ENCODE data around the gene TRA2A.

Gene TRA2A

GRCh38 chr7:23474829-23475575, 56.8 kb downstream of the TRA2A start:
- Histone ChIP-seq H3K9ac (ENCODE audit: low read depth, low read length) (peak overlapping the region; percentile 90), H3K27me3 (ENCODE audit: control insufficient read depth, insufficient read depth, low read length) (no peaks in the 10 kb centered on the region), H3K9me3 (ENCODE audit: control insufficient read depth, insufficient read depth, low read length) (no peaks in the 10 kb centered on the region), H3K4me3 (ENCODE audit: low read depth, low read length) (peak overlapping the region; percentile 79), H3K36me3 (ENCODE audit: control insufficient read depth, insufficient read depth, low read length) (no peaks in the 10 kb centered on the region), H3K4me1 (ENCODE audit: control insufficient read depth, insufficient read depth, low read length) (peaks cover 3% of the 10 kb centered on the region)

DNA sequence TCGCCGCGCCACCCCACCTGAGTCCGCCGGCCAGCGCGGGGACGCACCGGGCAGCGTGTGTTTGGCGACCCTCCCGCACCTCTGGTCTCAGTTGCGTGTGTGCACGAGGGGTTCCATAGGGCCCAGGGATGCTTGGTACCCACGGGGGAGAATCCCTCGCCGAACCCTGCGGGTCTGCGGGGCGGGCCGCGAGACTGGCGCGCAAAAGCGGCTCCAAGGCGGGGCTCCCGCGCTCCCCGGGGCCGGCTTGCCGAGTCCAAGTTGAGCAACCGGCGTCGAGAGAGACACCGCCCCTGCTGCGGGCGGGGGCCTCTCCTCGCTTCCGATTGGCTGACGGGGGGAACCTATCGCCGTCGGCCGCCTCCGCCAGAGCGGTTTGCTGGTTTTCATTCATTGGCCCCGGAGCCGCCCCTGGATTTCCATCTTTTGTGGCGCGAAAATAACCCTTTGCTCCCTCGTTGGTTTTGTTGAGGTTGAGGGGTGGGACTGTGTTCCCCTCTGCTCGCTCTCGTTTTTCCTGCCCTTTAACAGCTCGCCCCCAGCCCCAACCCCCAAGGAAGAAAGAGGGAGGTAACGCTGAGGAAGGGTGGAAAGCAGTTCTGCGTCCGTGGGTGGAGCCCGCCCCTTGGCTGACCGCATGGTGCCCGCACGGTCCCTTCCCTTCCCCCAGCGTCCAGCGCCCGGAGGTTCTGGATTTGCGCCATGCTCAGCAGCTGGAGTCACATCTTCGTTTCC, 57.5 kb downstream of the TRA2A start:
- no peaks in the 10 kb centered on the region for H3K36me3 ChIP-seq (ENCODE audit: control insufficient read depth, insufficient read depth, low read length)
- no peaks in the 10 kb centered on the region for H3K9me3 ChIP-seq (ENCODE audit: control insufficient read depth, insufficient read depth, low read length)
- H3K9ac ChIP-seq (ENCODE audit: low read depth, low read length): peak overlapping the region; percentile 90
- peaks cover 3% of the 10 kb centered on the region for H3K4me1 ChIP-seq (ENCODE audit: control insufficient read depth, insufficient read depth, low read length)
- H3K4me3 ChIP-seq (ENCODE audit: low read depth, low read length): peak overlapping the region; percentile 79
- no peaks in the 10 kb centered on the region for H3K27me3 ChIP-seq (ENCODE audit: control insufficient read depth, insufficient read depth, low read length)

DNA sequence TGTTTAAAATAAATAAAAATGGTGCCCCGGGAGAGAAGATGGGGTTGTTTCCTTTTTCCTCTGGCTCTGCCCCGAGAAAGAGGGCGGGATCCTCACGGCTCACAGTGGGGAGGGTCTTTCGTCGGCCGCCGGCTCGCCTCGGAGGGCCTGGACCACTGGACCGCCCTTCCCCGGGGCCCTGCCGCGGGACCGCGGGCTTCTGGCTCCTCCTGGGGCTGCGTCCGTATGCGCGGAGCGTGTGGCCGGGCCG, 58.0 kb downstream of the TRA2A start:
- Histone ChIP-seq H3K9ac (ENCODE audit: low read depth, low read length) (peak overlapping the region; percentile 82), H3K9me3 (ENCODE audit: control insufficient read depth, insufficient read depth, low read length) (no peaks in the 10 kb centered on the region), H3K4me3 (ENCODE audit: low read depth, low read length) (peak overlapping the region; percentile 71), H3K4me1 (ENCODE audit: control insufficient read depth, insufficient read depth, low read length) (peaks cover 3% of the 10 kb centered on the region), H3K36me3 (ENCODE audit: control insufficient read depth, insufficient read depth, low read length) (no peaks in the 10 kb centered on the region), H3K27me3 (ENCODE audit: control insufficient read depth, insufficient read depth, low read length) (no peaks in the 10 kb centered on the region)

DNA sequence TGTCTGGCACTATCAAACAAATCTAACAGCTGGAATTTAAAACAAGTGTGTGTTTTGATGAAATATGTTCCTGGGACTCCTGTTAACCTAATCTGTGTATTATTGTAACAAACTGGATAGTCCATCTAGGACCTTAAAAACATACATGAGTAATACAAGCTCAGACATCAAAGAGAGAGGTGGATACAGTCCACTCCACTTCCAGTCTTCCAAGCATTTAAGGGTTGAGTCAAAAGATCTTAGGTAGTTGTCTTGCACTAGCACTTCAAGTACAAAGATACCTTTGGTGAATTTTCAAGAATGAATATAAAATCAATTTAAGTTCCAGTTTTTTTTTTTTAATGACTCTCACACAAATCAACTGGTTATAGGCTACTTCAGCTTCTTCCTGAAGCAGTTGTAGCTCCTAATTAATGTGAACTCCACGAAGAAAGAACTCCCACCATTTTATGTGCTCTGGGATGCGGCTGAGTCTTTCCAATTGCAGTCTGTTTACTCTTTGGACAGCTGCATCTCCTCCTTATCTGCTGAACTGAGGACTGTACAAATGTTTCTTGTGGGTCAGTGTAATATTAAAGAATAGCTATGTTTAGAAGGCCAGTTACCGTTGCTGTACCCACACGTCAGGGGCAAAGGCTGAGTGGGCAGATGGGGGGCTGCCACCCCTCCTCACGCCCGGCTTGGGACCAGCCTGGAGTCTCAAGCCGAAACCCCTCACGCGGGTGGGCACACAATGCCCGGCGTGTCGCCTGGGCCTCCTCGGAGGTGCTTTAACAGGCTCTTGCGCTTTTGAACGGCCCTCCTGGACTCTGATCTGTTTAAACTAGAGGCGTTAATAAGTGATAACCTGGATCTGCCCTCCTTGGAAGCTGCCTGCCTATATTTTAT, 58.6 kb downstream of the TRA2A start:
- Histone ChIP-seq H3K36me3 (ENCODE audit: control insufficient read depth, insufficient read depth, low read length) (no peaks in the 10 kb centered on the region), H3K4me3 (ENCODE audit: low read depth, low read length) (peak overlapping the region; percentile 71), H3K4me1 (ENCODE audit: control insufficient read depth, insufficient read depth, low read length) (peaks cover 3% of the 10 kb centered on the region), H3K27me3 (ENCODE audit: control insufficient read depth, insufficient read depth, low read length) (no peaks in the 10 kb centered on the region), H3K9ac (ENCODE audit: low read depth, low read length) (peak overlapping the region; percentile 82), H3K9me3 (ENCODE audit: control insufficient read depth, insufficient read depth, low read length) (no peaks in the 10 kb centered on the region)

DNA sequence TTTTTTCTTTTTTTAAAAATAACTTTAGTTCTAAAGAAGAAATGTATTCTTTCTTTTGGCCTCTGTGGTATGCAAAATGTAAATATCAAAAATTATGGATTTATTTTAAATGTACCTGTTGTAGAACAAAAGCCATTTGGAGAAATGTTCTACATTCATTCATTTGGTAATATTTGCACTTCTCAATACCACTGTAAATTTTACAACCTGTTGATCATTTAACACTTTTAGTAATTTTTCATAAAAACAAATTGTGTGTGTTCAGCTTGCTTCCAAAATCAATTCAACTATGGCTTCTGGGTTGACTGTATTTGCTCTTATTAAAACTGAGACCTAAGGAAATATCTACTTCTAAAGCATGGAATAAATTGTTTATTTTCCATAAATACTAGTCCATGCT, 59.2 kb downstream of the TRA2A start:
- Histone ChIP-seq H3K4me1 (ENCODE audit: control insufficient read depth, insufficient read depth, low read length) (peaks cover 3% of the 10 kb centered on the region), H3K36me3 (ENCODE audit: control insufficient read depth, insufficient read depth, low read length) (no peaks in the 10 kb centered on the region), H3K27me3 (ENCODE audit: control insufficient read depth, insufficient read depth, low read length) (no peaks in the 10 kb centered on the region), H3K4me3 (ENCODE audit: low read depth, low read length) (peak overlapping the region; percentile 71), H3K9ac (ENCODE audit: low read depth, low read length) (peak overlapping the region; percentile 38), H3K9me3 (ENCODE audit: control insufficient read depth, insufficient read depth, low read length) (no peaks in the 10 kb centered on the region)

- H3K27me3 ChIP-seq (ENCODE audit: control insufficient read depth, insufficient read depth, low read length): no peaks in the 10 kb centered on the region
- no peaks in the 10 kb centered on the region for H3K36me3 ChIP-seq (ENCODE audit: control insufficient read depth, insufficient read depth, low read length)
- H3K4me3 ChIP-seq (ENCODE audit: low read depth, low read length): peak overlapping the region; percentile 71
- H3K9me3 ChIP-seq (ENCODE audit: control insufficient read depth, insufficient read depth, low read length): no peaks in the 10 kb centered on the region
- H3K9ac ChIP-seq (ENCODE audit: low read depth, low read length): peak overlapping the region; percentile 80
- H3K4me1 ChIP-seq (ENCODE audit: control insufficient read depth, insufficient read depth, low read length): peaks cover 3% of the 10 kb centered on the region
Measured at GRCh38 chr7:23472046-23472445, 59.7 kb downstream of the TRA2A start.

GRCh38 chr7:23471106-23471859, 60.5 kb downstream of the TRA2A start:
- Histone ChIP-seq H3K27me3 (ENCODE audit: control insufficient read depth, insufficient read depth, low read length) (no peaks in the 10 kb centered on the region), H3K9ac (ENCODE audit: low read depth, low read length) (peak overlapping the region; percentile 80), H3K4me3 (ENCODE audit: low read depth, low read length) (peak overlapping the region; percentile 97), H3K36me3 (ENCODE audit: control insufficient read depth, insufficient read depth, low read length) (no peaks in the 10 kb centered on the region), H3K9me3 (ENCODE audit: control insufficient read depth, insufficient read depth, low read length) (no peaks in the 10 kb centered on the region), H3K4me1 (ENCODE audit: control insufficient read depth, insufficient read depth, low read length) (no peaks in the 10 kb centered on the region)

GRCh38 chr7:23470330-23471105, 61.3 kb downstream of the TRA2A start, which contains the start of gene IGF2BP3:
IGF2BP3 (minus strand) TSS chr7:23470491; CDS start chr7:23470110, 381 bp downstream.
- Histone ChIP-seq H3K4me3 (ENCODE audit: low read depth, low read length) (peak within 1 kb of the TSS; percentile 97), H3K9ac (ENCODE audit: low read depth, low read length) (peak within 1 kb of the TSS; percentile 94), H3K27me3 (ENCODE audit: control insufficient read depth, insufficient read depth, low read length) (no peaks in the 10 kb centered on the region), H3K9me3 (ENCODE audit: control insufficient read depth, insufficient read depth, low read length) (no peaks in the 10 kb centered on the region), H3K4me1 (ENCODE audit: control insufficient read depth, insufficient read depth, low read length) (peaks cover 3% of the 10 kb centered on the region), H3K36me3 (ENCODE audit: control insufficient read depth, insufficient read depth, low read length) (no peaks in the 10 kb centered on the region)

- H3K4me1 ChIP-seq (ENCODE audit: control insufficient read depth, insufficient read depth, low read length): peaks cover 3% of the 10 kb centered on the region
- no peaks in the 10 kb centered on the region for H3K27me3 ChIP-seq (ENCODE audit: control insufficient read depth, insufficient read depth, low read length)
- H3K36me3 ChIP-seq (ENCODE audit: control insufficient read depth, insufficient read depth, low read length): no peaks in the 10 kb centered on the region
- H3K9ac ChIP-seq (ENCODE audit: low read depth, low read length): peak overlapping the region; percentile 89
- H3K4me3 ChIP-seq (ENCODE audit: low read depth, low read length): peak overlapping the region; percentile 97
- H3K9me3 ChIP-seq (ENCODE audit: control insufficient read depth, insufficient read depth, low read length): no peaks in the 10 kb centered on the region
Measured at GRCh38 chr7:23469961-23470250, 61.9 kb downstream of the TRA2A start.

- no peaks in the 10 kb centered on the region for H3K9me3 ChIP-seq (ENCODE audit: control insufficient read depth, insufficient read depth, low read length)
- H3K4me3 ChIP-seq (ENCODE audit: low read depth, low read length): peak overlapping the region; percentile 97
- no peaks in the 10 kb centered on the region for H3K36me3 ChIP-seq (ENCODE audit: control insufficient read depth, insufficient read depth, low read length)
- peak overlapping the region; percentile 94 for H3K9ac ChIP-seq (ENCODE audit: low read depth, low read length)
- H3K27me3 ChIP-seq (ENCODE audit: control insufficient read depth, insufficient read depth, low read length): no peaks in the 10 kb centered on the region
- peaks cover 3% of the 10 kb centered on the region for H3K4me1 ChIP-seq (ENCODE audit: control insufficient read depth, insufficient read depth, low read length)
Measured at GRCh38 chr7:23469150-23469960, 62.4 kb downstream of the TRA2A start.

Measured in iPS-15b (cell line).